ENCODE data around the gene WWOX. TPM values are rescaled to one million over a fixed set of nuclear protein-coding genes. Genes with fewer than 3 reads are reported as not detected.
A peak's percentile ranks its signal among the peaks of the same experiment; 100 is the strongest.

Gene WWOX
- total RNA-seq, 1 donor from 2014 or later, result 7.3 TPM

DNA sequence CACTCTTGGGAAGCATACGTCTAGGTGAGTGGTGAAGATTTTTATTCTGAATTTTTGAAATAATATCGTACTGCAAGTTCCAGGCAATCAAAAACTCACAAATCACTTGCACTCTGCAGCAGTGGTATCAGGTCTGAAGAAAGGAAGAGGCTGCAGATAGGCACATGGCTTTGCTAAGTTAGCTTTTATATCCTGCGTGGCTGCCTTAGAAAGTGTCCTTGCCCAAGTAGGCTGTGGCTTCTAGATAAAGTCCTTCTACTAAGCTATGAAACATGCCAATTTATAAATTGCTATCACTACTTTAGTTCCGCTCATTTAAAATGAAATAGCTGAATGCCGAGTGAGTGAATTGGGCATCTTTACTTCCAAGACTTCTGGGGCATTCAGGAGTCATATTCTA is 17.9 kb downstream of the WWOX start:
- H3K27ac Mint-ChIP-seq (ENCODE audit: unreplicated experiment), result no peak overlapping the region

GRCh38 chr16:78118469-78119025 is 19.1 kb downstream of the WWOX start:
- Histone ChIP-seq H3K27me3 (ENCODE audit: insufficient read depth, low read length) (no peaks in the 10 kb centered on the region), H4K20me1 (ENCODE audit: insufficient read depth, low read length) (no peaks in the 10 kb centered on the region), H3K9me3 (ENCODE audit: insufficient read depth, low read depth, low read length) (no peaks in the 10 kb centered on the region), H3K79me2 (ENCODE audit: insufficient read depth, low read length) (no peaks in the 10 kb centered on the region), H3K9ac (ENCODE audit: low read length) (no peak overlapping the region), H3K27ac (ENCODE audit: low read depth, low read length) (no peak overlapping the region), H3K4me2 (ENCODE audit: low read length) (no peak overlapping the region), H3K4me3 (ENCODE audit: insufficient read depth, low read depth, low read length) (no peak overlapping the region), H2AFZ (ENCODE audit: low read depth, low read length) (no peak overlapping the region), H3K4me1 (ENCODE audit: insufficient read depth, low read length) (no peaks in the 10 kb centered on the region), H3K36me3 (ENCODE audit: insufficient read depth, low read length) (no peaks in the 10 kb centered on the region)
- Mint-ChIP-seq H3K9me3 (ENCODE audit: unreplicated experiment) (no peaks in the 10 kb centered on the region), H3K4me1 (ENCODE audit: low read depth, unreplicated experiment) (peaks cover 2% of the 10 kb centered on the region), H3K4me3 (ENCODE audit: unreplicated experiment) (no peak overlapping the region), H3K27ac (ENCODE audit: unreplicated experiment) (no peak overlapping the region), H3K36me3 (ENCODE audit: low read depth, unreplicated experiment) (no peaks in the 10 kb centered on the region), H3K27me3 (ENCODE audit: low read depth, unreplicated experiment) (no peaks in the 10 kb centered on the region)
- FAIRE-seq (no peak), DNase-seq (ENCODE audit: low read depth) (no peak)
- TF ChIP-seq EZH2 (IDR thresholded peaks at IDR 0.05; ENCODE audit: insufficient read depth, low read length) (no peak), CTCF (IDR thresholded peaks at IDR 0.05; ENCODE audit: insufficient read depth, low read depth, low read length) (no peak)

More for the DNA sequence above, 17.9 kb downstream of the WWOX start:
- H4K20me1 ChIP-seq (ENCODE audit: insufficient read depth, low read length), result no peaks in the 10 kb centered on the region
- H3K27ac ChIP-seq (ENCODE audit: low read depth, low read length), result no peak overlapping the region
- no peak overlapping the region for H3K4me3 ChIP-seq (ENCODE audit: insufficient read depth, low read depth, low read length)
- Mint-ChIP-seq H3K9me3 (ENCODE audit: unreplicated experiment) (no peaks in the 10 kb centered on the region), H3K4me3 (ENCODE audit: unreplicated experiment) (no peak overlapping the region), H3K36me3 (ENCODE audit: low read depth, unreplicated experiment) (no peaks in the 10 kb centered on the region), H3K4me1 (ENCODE audit: low read depth, unreplicated experiment) (no peaks in the 10 kb centered on the region), H3K27me3 (ENCODE audit: low read depth, unreplicated experiment) (no peaks in the 10 kb centered on the region)
- no peak overlapping the region for H3K4me2 ChIP-seq (ENCODE audit: low read length)
- FAIRE-seq (no peak), DNase-seq (ENCODE audit: low read depth) (no peak)
- no peaks in the 10 kb centered on the region for H3K4me1 ChIP-seq (ENCODE audit: insufficient read depth, low read length)
- no peaks in the 10 kb centered on the region for H3K79me2 ChIP-seq (ENCODE audit: insufficient read depth, low read length)
- no peak overlapping the region for H3K9ac ChIP-seq (ENCODE audit: low read length)
- H2AFZ ChIP-seq (ENCODE audit: low read depth, low read length), result no peak overlapping the region
- no peaks in the 10 kb centered on the region for H3K9me3 ChIP-seq (ENCODE audit: insufficient read depth, low read depth, low read length)
- no peaks in the 10 kb centered on the region for H3K27me3 ChIP-seq (ENCODE audit: insufficient read depth, low read length)
- H3K36me3 ChIP-seq (ENCODE audit: insufficient read depth, low read length), result no peaks in the 10 kb centered on the region
- TF ChIP-seq CTCF (IDR thresholded peaks at IDR 0.05; ENCODE audit: insufficient read depth, low read depth, low read length) (no peak), EZH2 (IDR thresholded peaks at IDR 0.05; ENCODE audit: insufficient read depth, low read length) (no peak)

GRCh38 chr16:78122774-78123315 is 23.4 kb downstream of the WWOX start:
- H3K27me3 Mint-ChIP-seq (ENCODE audit: low read depth, unreplicated experiment), result no peaks in the 10 kb centered on the region
- peak overlapping the region; percentile 29 for H3K4me3 ChIP-seq (ENCODE audit: insufficient read depth, low read depth, low read length)
- no peaks in the 10 kb centered on the region for H3K79me2 ChIP-seq (ENCODE audit: insufficient read depth, low read length)
- DNase-seq (ENCODE audit: low read depth) (peak; percentile 34), FAIRE-seq (peak; percentile 13)
- peak overlapping the region; percentile 97 for H3K27ac Mint-ChIP-seq (ENCODE audit: unreplicated experiment)
- H4K20me1 ChIP-seq (ENCODE audit: insufficient read depth, low read length), result no peaks in the 10 kb centered on the region
- H3K9me3 ChIP-seq (ENCODE audit: insufficient read depth, low read depth, low read length), result no peaks in the 10 kb centered on the region
- peak; percentile 30 for TF ChIP-seq CTCF (IDR thresholded peaks at IDR 0.05; ENCODE audit: insufficient read depth, low read depth, low read length)
- no peak for TF ChIP-seq EZH2 (IDR thresholded peaks at IDR 0.05; ENCODE audit: insufficient read depth, low read length)
- H2AFZ ChIP-seq (ENCODE audit: low read depth, low read length), result peak overlapping the region; percentile 73
- H3K4me1 ChIP-seq (ENCODE audit: insufficient read depth, low read length), result no peaks in the 10 kb centered on the region
- no peaks in the 10 kb centered on the region for H3K36me3 Mint-ChIP-seq (ENCODE audit: low read depth, unreplicated experiment)
- H3K9me3 Mint-ChIP-seq (ENCODE audit: unreplicated experiment), result no peaks in the 10 kb centered on the region
- H3K27me3 ChIP-seq (ENCODE audit: insufficient read depth, low read length), result no peaks in the 10 kb centered on the region
- peak overlapping the region; percentile 79 for H3K4me2 ChIP-seq (ENCODE audit: low read length)
- H3K9ac ChIP-seq (ENCODE audit: low read length), result peak overlapping the region; percentile 49
- H3K4me1 Mint-ChIP-seq (ENCODE audit: low read depth, unreplicated experiment), result peaks cover 2% of the 10 kb centered on the region
- no peaks in the 10 kb centered on the region for H3K36me3 ChIP-seq (ENCODE audit: insufficient read depth, low read length)
- peak overlapping the region; percentile 22 for H3K27ac ChIP-seq (ENCODE audit: low read depth, low read length)
- peak overlapping the region; percentile 3 for H3K4me3 Mint-ChIP-seq (ENCODE audit: unreplicated experiment)
